Activated CD8-positive, alpha-beta memory T cell treated with anti-CD3 and anti-CD28 coated beads for 36 hours (primary cell): ENCODE results near the gene GPR142. TPM values are rescaled to one million over a fixed set of nuclear protein-coding genes. Genes with fewer than 3 reads are reported as not detected.

Experiments
- CTCF ChIA-PET: fragments of 350-600 bp; sonication (Branson Sonifier 250); formaldehyde crosslinking; loops from one replicate; lab custom pipeline; 2021; ENCODE audit warnings: antibody characterized with exemption; lab: Charles Lee
- POLR2A ChIA-PET: fragments of 350-600 bp; sonication (Branson Sonifier 250); formaldehyde crosslinking; loops from one replicate; lab custom pipeline; 2021; ENCODE audit warnings: antibody characterized with exemption; lab: Charles Lee
- total RNA-seq, 2 experiments: library from RNA; stranded (reverse); gene quantifications; one replicate each; pipeline ENCODE4 v1.2.3, GENCODE V29; 2021

GPR142 gene
- total RNA-seq, 2 experiments from 2014 or later = not detected

- POLR2A ChIA-PET = no interaction called here
Observed at GRCh38 chr17:74343121-74343520, 24.2 kb upstream of the GPR142 start.

GRCh38 chr17:74343526-74344284 lies 23.6 kb upstream of the GPR142 start:
- ChIA-PET CTCF (interaction anchor here (1.2 kb wide), 1 partner anchor 36 kb away, joined by 3 read pairs; no protein-coding TSS in a partner anchor), POLR2A (no interaction called here)

More at GRCh38 chr17:74343121-74343520, 24.2 kb upstream of the GPR142 start:
- CTCF ChIA-PET = no interaction called here

- POLR2A ChIA-PET = no interaction called here
- CTCF ChIA-PET = interaction anchor here (1.2 kb wide), 1 partner anchor 35 kb away, joined by 3 read pairs; no protein-coding TSS in a partner anchor
Observed at GRCh38 chr17:74344658-74345057, 22.6 kb upstream of the GPR142 start.

- ChIA-PET POLR2A (no interaction called here), CTCF (no interaction called here)
Observed at GRCh38 chr17:74345433-74346241, 21.7 kb upstream of the GPR142 start.

GRCh38 chr17:74347646-74348045 lies 19.7 kb upstream of the GPR142 start:
- POLR2A ChIA-PET = no interaction called here

GRCh38 chr17:74349120-74349519 lies 18.2 kb upstream of the GPR142 start:
- POLR2A ChIA-PET = no interaction called here
- CTCF ChIA-PET = interaction anchor here (0.9 to 2.1 kb wide), 2 partner anchors 41 to 48 kb away, joined by 3 to 7 read pairs; no protein-coding TSS in a partner anchor

More at GRCh38 chr17:74347646-74348045, 19.7 kb upstream of the GPR142 start:
- CTCF ChIA-PET = interaction anchor here (0.7 to 1.3 kb wide), 2 partner anchors 13 to 47 kb away, joined by 3 to 4 read pairs; no protein-coding TSS in a partner anchor

- POLR2A ChIA-PET = no interaction called here
- CTCF ChIA-PET = interaction anchor here (0.6 to 2.1 kb wide), 6 partner anchors 13 to 184 kb away, joined by 3 to 7 read pairs (median 4); partner anchors contain the start of gene RPL38
Observed at GRCh38 chr17:74350486-74350885, 16.8 kb upstream of the GPR142 start.

GRCh38 chr17:74351552-74352210 lies 15.6 kb upstream of the GPR142 start:
- POLR2A ChIA-PET = interaction anchor here (0.6 kb wide), 1 partner anchor 63 kb away, joined by 5 read pairs; no protein-coding TSS in a partner anchor
- CTCF ChIA-PET = interaction anchor here (1.2 to 2.7 kb wide), 5 partner anchors 17 to 67 kb away, joined by 3 to 10 read pairs (median 6); partner anchors contain the start of gene GPR142

- CTCF ChIA-PET = interaction anchor here (1.2 to 2.7 kb wide), 5 partner anchors 15 to 55 kb away, joined by 3 to 10 read pairs (median 8); partner anchors contain the start of gene GPR142
- POLR2A ChIA-PET = no interaction called here
Observed at GRCh38 chr17:74353446-74354060, 13.8 kb upstream of the GPR142 start.

- ChIA-PET CTCF (interaction anchor here (0.7 to 2.7 kb wide), 7 partner anchors 9 to 69 kb away, joined by 3 to 10 read pairs (median 4); no protein-coding TSS in a partner anchor), POLR2A (no interaction called here)
Observed at GRCh38 chr17:74354123-74354522, 13.2 kb upstream of the GPR142 start.

GRCh38 chr17:74354561-74354960 lies 12.7 kb upstream of the GPR142 start:
- ChIA-PET CTCF (interaction anchor here (0.7 to 1.2 kb wide), 6 partner anchors 8 to 70 kb away, joined by 3 to 7 read pairs (median 4); no protein-coding TSS in a partner anchor), POLR2A (no interaction called here)

- POLR2A ChIA-PET = no interaction called here
- CTCF ChIA-PET = interaction anchor here (0.9 to 3.8 kb wide), 7 partner anchors 8 to 70 kb away, joined by 3 to 15 read pairs (median 5); partner anchors contain the start of gene GPR142
Observed at GRCh38 chr17:74355065-74355464, 12.2 kb upstream of the GPR142 start.

- POLR2A ChIA-PET = no interaction called here
- CTCF ChIA-PET = interaction anchor here (0.6 to 3.8 kb wide), 6 partner anchors 11 to 73 kb away, joined by 3 to 15 read pairs (median 5); partner anchors contain the start of gene GPR142
Observed at GRCh38 chr17:74356646-74357465, 10.4 kb upstream of the GPR142 start.

- POLR2A ChIA-PET = interaction anchor here (0.6 kb wide), 1 partner anchor 32 kb away, joined by 3 read pairs; no protein-coding TSS in a partner anchor
- CTCF ChIA-PET = interaction anchor here (1.2 to 3.8 kb wide), 4 partner anchors 11 to 59 kb away, joined by 3 to 15 read pairs (median 7); partner anchors contain the start of gene GPR142
Observed at GRCh38 chr17:74357466-74357809, 9.9 kb upstream of the GPR142 start.

GRCh38 chr17:74358697-74359096 lies 8.6 kb upstream of the GPR142 start:
- ChIA-PET POLR2A (no interaction called here), CTCF (interaction anchor here (1.2 to 3.8 kb wide), 2 partner anchors 10 to 124 kb away, joined by 3 to 15 read pairs; partner anchors contain the start of gene GPR142)

GRCh38 chr17:74359916-74360315 lies 7.4 kb upstream of the GPR142 start:
- ChIA-PET POLR2A (no interaction called here), CTCF (interaction anchor here (1.3 to 2.1 kb wide), 3 partner anchors 9 to 61 kb away, joined by 3 to 7 read pairs (median 6); no protein-coding TSS in a partner anchor)

GRCh38 chr17:74360899-74361229 lies 6.4 kb upstream of the GPR142 start:
- POLR2A ChIA-PET = no interaction called here

More at GRCh38 chr17:74360899-74361229, 6.4 kb upstream of the GPR142 start:
- CTCF ChIA-PET = interaction anchor here (0.9 to 2.1 kb wide), 10 partner anchors 14 to 149 kb away, joined by 3 to 6 read pairs (median 3); no protein-coding TSS in a partner anchor
